Fibroblast of peridontal ligament (primary cell): ENCODE data around the gene UBL3.

Source experiments
- DNase-seq: peaks from one replicate; pipeline ENCODE4 v3.0.0-alpha.2; 2010; ENCODE audit errors: extremely low read depth

The UBL3 gene, protein sequence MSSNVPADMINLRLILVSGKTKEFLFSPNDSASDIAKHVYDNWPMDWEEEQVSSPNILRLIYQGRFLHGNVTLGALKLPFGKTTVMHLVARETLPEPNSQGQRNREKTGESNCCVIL

DNA sequence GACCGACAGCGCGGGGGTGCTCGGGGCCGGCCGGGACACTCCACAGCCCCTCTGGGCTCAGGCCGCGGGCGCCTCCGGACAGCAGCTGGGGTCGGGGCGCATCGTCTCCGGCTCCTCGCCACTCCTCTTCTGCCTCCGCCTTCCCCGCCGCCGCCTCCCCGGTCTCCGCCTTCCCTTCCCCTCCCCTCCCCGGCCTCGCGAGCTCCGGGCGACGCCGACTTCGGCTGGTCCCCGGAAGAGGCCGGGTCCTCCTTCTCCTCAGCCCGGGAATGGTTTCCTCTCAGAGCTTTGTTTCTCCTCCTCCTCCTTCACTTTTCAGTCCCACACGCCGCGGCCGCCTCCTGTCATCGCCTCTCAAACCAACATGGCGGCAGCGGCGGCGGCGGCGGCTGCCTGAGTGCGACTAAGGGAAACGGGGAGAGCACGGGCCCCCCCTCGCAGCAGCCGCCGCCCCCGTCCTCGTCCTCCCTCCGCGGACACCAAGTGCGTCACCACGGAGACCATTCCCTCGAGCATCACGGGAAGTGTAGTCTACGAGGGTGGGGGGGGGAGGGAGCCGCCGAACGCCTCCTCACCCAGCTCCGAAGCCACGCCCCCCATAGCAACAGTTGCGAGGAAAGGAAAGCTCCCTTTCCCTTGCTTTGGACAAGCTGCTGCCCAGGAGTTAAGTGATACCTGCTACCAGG, at the start of gene UBL3:
TSS of gene UBL3 (minus strand) at position 405 of the 686 bp plus-strand sequence. CDS start 1,079 bp downstream, outside the sequence.
- peak; percentile 93 for DNase-seq

DNA sequence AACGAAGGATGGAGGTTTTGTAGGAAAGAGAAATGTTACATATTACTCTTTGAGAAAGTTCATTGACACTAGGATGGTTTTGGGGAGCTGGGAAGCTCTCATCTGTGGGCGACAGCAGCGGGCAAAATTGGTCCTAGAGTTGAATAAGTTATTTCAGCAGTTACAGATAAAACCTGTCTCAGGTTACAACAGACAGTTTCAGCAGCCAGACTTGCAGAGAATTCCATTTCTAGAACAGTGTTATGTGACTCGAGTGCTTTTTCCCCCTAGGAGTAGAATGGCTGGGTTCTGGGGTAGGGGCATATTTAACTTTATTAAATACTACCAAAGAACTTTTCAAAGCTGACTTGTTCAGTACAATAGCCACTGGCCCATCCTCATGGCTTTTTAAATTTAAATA, 46.7 kb upstream of the UBL3 start:
- DNase-seq: no peak

DNA sequence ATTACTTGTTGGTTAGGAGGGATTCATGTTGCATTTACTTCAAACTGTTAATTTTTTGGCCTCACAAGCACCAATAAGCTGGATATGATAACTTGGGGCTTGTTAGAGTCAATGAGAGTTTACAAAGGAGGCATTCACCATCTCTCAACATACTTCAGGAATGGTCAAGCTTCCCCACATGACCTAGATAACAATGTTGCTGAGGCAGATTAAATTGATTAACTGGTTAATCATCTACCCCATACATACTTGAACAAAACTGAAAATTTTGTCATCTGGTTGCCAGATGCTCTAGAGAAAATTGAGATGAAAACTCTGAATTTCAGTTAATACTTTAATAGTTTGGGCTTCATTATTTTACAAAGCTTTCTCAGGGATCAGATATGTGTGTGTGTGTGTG, 43.0 kb upstream of the UBL3 start:
- DNase-seq: peak; percentile 33

DNA sequence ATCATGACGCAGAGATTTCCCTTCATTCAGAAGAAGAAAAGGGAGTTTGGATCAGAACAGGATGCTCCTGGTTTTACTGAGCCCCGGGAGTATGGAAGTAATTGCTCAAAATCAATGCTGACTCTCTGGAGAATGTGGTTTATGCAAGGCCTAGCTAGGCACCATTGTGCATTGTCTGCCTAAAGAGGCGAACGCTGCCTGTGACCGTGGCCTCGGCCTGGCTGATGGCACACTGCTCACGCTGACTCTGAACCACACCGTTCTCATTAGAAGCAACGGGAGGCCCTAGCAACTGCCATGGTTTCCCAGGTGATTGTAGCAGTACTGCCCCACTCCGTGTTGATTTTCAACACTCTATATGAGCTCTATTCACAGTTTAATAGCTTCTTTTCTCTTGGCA, 41.7 kb upstream of the UBL3 start:
- DNase-seq: no peak

DNA sequence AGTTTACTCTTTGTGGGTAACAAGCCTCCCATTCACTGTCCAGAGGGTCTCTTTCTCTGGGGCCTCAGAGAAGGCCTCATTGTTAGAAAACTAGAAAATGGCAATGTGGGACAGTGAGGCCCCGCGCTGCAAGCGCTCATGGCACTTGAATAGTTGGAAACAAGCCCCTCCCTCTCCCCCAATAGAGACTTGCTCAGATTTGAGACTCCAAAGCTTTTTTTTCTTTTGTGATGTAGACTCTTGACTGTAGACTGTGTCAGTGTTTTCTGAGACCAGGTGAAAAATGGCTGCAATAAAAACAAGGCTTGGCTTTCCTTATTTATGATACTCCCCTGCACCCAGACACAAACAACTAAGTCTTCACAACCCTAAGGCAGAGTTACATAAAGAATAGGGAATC, 38.7 kb upstream of the UBL3 start:
- DNase-seq: no peak

DNA sequence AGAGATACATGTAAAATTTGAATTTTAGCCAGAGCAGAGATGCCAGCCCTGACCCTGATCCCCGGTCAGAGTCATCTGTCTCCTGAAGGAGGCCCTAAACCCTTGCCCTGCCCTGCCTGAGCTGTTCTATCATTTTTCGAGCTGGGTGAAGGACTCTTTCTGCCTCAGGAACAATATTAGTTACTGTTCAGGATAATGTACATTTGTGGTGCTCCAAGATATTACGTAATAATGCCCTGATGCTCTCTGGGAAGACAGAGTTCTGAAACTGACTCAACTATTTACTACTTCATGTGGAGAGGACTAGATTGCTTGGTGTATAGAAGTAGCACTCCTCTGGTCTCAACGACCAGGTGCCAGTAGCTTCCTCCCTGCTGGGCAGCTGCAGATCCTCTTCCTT, 37.9 kb upstream of the UBL3 start:
- peak; percentile 29 for DNase-seq

DNA sequence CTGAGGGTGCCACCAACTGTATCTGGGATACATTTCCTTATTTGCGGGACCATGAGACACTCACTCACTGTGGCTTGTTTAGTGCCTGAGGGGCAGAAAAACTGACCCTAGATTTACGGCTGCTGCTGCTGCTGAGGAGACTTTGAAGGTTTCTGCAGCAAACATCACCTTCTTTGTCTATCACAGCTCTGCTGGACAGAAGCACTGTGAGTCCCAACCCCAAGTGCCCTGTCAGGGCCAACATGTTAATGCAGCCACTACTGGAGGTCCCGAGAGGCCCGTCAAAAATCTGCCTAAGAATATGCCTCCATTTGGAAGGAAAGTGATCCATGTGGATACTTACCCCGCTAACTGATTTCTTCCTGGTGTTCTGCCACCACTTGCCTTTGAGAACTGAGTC, 37.3 kb upstream of the UBL3 start:
- no peak for DNase-seq

DNA sequence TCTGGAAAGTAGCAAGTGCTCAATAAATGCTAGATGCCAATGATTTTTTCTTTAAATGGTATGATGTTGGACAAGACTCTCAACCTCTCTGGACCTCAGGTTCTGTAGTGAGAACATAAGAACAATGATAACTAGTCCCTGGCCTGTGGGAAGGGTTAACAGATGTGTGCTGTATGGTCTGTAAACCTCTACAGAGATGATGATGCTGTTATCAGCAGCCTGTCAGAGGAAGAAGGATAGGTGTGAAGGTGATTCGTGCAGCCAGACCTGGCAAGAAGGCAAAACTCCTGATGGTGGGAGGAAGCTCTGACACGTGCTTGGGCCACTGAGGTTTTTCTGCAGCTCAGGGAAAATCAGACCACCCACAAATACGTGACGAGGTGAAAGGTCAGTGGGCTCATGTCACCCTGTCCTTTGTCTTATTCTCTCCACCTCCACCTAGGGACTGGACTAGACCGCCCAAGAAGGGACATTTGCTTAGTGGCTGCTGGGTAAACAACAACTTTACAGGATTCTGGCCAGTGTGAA, 36.7 kb upstream of the UBL3 start:
- DNase-seq: no peak

DNA sequence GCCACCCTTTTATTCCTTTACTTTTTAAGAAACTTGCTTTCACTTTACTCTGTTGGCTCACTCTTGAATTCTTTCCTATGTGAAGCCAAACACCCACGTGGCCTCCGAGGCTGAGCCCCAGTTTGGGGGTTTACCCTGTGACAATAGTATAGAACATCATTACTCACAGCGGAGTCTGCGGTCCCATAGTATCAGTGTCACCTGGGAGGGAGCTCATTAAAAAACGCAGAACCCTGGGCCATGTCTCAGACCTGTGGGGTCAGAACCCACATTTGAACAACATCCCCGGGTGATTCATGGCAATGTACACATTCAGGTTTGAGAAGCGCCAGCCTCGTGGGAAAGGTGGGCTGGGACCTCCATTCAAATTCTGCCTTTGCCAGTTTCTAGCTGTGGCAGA, 36.0 kb upstream of the UBL3 start:
- no peak for DNase-seq

DNA sequence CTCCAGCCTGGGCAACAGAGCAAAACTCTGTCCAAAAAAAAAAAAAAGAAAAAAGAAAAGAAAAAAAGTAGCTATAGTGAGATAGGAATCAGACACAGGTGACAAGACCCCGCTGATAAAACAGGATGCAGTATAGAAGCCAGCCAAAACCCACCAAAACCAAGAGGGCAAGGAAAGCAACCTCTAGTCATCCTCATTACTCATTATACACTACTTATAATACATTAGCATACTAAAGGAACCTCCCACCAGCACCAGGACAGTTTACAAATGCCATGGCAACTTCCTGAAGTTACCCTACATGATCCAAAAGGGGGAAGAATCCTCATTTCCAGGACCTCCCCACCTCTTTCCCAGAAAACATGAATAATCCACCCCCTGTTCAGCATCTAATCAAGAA, 35.6 kb upstream of the UBL3 start:
- DNase-seq: no peak

DNA sequence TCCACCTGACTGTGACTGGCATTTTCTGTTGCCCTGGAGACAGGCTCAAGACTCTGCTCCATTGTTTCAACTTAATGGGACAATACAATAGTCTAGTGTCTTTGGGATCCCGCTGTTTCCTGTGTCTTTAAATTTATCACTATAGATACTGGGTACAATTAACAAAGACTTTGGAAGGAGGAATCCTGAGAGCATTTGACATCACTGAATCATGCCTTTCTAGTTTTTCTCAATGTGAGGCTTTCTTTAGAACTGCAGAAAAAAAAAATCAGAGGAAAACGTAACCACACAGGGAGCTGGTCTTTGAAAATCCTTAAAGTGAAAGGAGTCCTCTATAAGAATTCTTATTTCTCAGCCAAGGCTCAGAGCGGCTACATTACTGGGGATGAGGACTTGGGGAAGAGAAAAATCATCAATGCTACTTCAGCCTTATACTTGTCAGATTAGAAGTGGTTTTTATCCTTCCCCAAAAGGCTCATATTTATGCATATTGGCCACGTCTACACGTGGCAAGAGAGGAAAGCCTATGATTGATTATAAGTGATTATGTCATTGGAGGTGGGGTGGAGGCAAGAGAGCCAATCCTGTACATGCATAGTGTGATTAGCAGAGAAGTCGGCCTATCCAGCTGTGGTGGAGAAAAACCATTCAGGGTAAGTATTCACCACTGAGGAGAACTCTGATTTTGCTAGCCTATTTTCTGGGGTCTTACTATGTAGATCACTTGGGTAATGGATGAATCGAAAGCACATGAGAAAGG, 34.4 kb upstream of the UBL3 start:
- peak; percentile 13 for DNase-seq

DNA sequence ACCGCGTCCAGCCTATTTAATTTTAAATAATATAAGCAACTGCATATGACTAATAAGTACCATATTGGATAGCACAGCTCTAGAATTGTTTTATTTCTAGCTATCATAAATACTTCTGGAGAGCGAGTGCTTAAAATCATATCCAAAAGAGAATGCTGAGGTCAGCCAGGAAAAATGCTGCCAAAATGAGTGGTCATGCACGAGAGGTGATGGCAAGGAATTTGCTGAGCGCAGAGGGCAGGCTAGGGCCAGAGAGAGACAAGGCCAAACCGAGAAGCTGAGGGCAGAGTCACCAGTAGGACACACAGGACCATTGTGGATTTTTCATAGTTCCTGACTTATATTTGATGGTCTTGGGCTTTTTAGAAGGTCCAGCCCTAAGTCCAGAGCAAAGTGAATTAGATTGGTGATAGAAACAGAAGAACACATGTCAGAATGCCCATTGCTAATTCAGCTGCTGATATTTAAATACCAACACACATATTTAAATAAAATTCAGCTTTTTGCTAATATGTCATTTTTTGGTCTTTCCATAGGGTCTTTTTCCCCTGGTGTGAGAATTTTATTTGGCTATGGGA, 33.6 kb upstream of the UBL3 start:
- no peak for DNase-seq

DNA sequence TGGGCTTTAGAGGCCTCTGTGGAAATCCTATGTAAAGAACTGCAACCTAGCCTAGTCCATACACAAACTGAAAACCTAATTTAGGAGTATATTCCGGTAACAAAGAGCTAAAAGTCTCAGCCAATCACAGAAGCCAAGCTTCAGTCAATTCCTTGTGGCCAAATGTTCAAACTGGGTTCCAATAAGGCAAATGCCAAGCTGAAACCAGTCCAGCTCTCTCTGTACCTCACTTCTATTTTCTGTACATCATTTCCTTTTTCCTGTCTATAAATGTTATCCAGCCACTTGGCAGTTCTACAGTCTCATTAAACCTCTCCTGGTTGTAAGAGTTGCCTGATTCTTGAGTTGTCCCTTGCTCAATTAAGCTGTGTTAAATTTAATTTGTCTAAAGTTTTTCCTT, 31.7 kb upstream of the UBL3 start:
- DNase-seq: no peak

DNA sequence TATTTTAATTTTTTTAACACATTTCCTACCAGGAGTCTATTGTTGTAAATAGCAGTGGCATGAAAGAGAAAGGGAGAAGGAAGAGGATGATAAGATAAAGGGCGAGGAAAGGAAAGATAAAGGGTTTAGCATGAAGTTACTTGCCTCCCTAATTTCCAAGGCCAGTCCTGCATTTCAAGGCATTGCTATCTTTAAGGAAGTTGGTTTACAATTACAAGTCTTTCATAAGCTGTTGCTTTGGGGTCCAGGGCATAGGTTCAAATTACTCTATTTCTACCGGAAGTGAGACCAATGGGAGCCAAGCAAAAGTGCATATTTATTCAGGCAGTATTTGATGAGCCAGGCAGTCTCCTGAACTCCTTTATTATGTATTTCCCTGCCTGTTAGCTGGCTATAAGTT, 27.7 kb upstream of the UBL3 start:
- no peak for DNase-seq

DNA sequence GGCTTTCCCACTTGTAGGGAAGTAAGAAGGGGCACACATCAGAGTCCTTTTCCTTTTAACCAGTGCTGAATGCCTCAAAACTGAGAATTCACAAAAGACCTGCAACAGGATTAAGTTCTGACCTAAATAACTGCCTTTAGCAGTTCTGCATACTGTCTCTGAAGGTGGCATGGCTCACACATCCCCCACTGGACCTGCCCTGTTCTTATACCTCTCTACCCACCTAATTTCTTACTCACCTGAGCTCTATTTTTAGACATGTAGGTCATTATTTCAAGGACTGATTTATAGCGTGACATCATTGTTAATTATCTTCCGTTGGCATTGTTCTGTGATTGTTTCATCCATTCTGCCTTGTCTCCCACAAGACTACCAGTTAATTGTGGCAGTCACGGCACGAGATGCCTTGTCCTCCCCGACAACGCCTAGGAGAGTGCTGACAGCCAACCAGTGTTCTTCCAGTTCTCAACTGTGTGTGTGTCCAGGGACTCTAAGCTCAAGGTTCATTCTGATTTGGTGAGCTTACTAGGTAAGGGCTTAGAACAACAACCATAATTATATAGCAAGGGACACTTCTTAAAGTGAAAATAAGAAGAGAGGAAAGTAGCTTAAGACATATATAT, 27.1 kb upstream of the UBL3 start:
- DNase-seq: no peak

DNA sequence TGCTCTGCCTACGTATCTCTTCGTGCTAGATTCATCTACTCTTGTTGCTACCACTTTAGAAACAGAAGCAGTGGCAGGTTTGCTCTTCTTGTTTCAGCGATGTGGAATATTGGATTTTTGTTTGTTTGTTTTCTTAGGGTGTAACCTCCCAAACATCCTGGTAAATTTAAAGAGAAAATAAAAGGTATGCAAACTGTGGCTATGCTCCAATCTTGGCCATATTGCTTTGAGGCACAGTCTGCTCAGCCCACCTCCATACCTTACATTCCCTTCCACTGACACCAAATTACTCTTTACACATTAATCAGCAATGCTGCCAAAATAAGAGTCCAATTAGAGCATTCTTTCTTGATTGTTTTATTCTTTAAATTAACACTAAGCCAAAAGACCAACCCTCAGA, 25.2 kb upstream of the UBL3 start:
- no peak for DNase-seq

DNA sequence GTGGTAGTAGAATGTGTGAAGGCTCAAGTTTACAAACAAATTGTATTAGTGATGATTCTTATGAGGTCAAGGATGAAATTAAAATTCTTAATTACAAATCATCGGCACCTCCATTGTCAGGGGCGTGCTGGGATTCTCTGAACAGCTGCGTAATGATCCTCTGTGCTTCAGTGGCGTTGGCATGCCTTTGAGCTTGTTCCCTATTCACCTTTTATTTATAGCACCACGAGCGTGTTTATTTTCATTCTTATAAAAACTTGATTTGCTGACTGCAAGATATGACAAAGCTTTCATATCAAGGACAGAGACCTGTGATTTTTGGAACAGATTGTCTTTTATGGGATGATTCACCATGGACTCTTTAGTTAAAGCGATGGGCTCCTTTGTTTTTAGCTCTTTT, 18.2 kb upstream of the UBL3 start:
- no peak for DNase-seq

DNA sequence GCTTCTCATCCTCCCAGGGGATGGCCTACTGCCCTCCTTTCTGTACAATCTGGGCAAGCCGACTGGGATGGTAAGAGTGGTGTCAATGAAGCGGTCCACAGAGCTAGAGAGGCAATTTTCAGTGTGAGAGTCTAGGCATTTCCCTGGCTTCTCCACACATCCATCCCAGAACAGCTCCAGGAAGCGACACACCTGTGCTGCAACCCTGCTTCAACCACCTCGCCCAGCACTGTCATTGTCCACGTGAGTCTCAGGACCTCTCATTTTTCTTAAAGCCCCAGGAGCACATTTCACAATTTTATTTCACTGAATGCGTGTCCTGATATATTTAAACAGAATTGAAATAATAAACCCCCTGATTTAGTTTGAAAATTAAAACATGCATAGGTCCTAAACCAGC, 15.5 kb upstream of the UBL3 start:
- DNase-seq: no peak

DNA sequence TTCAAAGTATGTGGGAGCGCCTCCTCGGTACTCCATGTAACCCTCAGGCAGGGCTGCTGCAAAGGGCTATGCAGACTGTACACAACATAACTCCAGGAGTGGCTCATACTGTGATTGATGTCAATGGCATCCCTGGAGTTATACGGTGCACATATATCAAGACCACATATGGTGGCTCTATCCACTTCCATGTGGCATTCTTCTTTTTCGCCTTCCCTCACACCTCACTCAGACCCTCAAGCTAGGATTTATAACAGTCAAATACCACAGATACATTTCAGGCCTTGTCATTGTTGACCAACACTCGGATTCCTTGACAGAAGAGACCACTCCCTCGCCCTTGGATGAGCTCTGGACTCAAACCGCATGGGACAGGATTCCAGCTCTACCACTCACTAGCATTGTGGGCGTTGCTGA, 11.3 kb upstream of the UBL3 start:
- peak; percentile 86 for DNase-seq

DNA sequence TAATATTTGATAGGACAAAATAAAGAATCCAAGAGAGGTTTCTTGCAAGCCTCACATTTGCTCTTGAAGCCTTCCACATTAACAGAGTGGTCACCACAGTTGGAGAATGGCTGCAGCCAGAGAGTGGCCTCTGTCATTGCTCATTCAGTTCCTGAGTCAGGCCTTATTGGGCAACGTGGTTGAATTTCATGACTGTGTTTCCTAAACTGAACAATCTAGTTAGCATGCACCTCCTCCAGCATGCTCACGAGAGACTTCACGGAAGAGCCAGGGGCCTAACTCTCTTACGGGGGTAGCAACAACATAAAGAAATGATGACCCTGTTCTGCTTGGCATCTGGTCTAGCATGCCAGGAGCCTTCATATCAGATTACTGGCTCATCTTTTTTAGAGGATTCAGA, 9.6 kb upstream of the UBL3 start:
- DNase-seq: peak; percentile 73

DNA sequence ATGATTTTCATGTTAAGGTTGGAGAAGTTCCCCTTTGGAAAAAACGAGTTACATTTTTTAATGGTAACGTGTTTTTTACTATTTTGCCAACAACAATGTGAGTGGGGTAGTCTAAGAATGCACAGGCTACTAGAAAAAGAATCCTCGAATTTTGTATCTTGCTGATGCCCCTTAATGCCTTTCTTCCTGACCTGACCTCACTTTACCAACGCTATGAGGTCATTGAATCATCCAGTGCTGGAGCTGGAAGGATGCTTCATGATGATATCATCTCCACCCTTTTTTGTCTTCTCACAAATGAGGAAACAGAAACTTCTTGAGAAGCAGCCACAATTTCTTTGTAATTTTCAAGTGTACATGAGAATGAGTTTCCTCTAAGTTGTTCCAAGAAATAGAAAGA, 8.2 kb upstream of the UBL3 start:
- peak; percentile 37 for DNase-seq

DNA sequence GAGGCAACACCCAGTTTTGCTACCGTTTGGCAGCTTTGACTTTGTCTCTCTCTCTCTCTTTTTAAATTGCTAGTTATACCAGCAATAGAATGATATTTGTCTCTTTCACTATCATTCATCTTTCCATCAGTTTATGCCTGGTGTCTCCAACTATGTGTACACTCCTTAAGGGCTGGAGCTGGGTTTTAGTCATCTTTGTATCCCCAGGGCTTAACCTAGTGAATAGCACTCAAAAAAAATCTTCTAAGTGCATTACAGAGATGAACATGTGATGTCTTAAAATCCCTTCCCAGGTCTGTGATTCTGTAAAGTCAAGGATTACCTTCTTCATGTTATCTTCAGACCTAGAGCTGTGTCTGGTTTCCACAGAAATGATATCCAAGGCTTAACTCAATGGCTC, 7.8 kb upstream of the UBL3 start:
- no peak for DNase-seq
